Measurements from ENCODE around the gene SSTR4.

SSTR4 gene

DNA sequence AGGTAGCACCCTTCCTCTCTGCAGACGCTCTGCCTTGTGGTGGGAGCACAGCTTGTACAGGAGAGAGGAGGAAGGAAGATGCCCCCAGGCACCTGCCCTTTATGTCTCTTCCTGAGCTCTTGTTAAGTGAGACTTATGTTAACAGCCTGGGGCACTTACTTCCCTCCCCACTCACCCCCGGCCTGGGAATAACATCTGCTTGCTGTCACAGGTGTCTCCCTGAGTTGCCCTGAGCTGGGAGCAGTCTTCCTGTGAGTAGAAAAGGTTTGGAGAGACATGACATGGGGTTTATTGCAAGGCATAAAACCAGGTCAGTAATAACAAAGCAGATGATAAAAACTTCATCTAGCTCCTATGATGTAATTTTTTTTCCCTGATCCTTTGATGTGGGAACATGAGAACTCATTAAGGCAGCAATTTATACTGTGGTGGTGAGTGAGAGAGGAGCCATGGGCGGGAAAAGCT, 1.9 kb downstream of the SSTR4 start:
- no peaks in the 10 kb centered on the region for H3K9me3 ChIP-seq (ENCODE audit: control insufficient read depth in 5 of 5, low read length in 5 of 5)
- H3K27me3 ChIP-seq (ENCODE audit: control insufficient read depth in 5 of 5, insufficient read depth in 4 of 5, low read length in 5 of 5), result peaks cover 18 to 41% (median 25%) of the 10 kb centered on the region in 5 donors
- no peak overlapping the region for H3K27ac ChIP-seq (ENCODE audit: low read depth, low read length)
- H3K4me3 ChIP-seq (ENCODE audit: low read depth in 1 of 5, low read length in 5 of 5), result no peak overlapping the region
- H3K9ac ChIP-seq (ENCODE audit: low read length in 5 of 5), result no peak overlapping the region
- H3K36me3 ChIP-seq (ENCODE audit: control insufficient read depth in 5 of 5, insufficient read depth in 5 of 5, low read length in 5 of 5), result no peaks in the 10 kb centered on the region
- H3K4me1 ChIP-seq (ENCODE audit: control insufficient read depth in 5 of 5, insufficient read depth in 5 of 5, low read length in 5 of 5), result peaks cover 0 to 4% (median under 1%) of the 10 kb centered on the region in 5 donors

DNA sequence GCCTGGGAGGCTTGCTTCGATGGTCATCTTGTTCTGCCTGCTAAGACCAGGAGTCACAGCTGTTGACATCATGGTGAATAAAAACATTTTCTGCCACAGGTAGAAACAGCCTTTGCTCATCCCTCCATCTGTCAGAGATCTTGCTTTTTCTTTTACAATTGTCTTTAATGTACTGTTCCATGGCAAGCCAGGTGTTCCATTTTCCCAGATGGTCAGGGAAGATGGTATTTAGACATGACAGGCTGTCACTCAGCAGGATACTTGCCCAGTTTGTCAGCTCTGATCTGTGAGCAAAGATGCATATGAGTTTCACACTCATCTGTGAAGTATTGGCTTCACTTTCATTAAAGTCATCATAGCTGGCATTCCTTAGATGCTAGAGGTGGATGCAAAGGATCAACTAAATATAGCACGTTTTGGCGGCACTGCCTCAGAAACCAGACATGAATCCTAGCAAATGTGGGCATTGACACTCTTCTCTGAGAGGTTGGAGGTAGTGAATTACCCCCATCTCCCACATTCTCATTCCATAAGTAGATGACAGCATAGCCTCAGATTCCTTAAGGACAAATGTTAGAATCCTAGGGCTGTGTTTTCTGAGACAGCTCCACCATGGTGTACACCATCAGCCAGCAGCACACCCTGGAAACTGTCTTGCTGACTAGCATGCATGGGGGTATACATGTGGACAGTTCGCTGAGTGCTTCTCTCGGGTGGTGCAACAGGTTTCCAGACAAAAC, 4.2 kb downstream of the SSTR4 start:
- Histone ChIP-seq H3K4me1 (ENCODE audit: control insufficient read depth in 5 of 5, insufficient read depth in 5 of 5, low read length in 5 of 5) (peaks cover 0 to 6% (median 3%) of the 10 kb centered on the region in 5 donors), H3K27ac (ENCODE audit: low read depth, low read length) (no peak overlapping the region), H3K36me3 (ENCODE audit: control insufficient read depth in 5 of 5, insufficient read depth in 5 of 5, low read length in 5 of 5) (no peaks in the 10 kb centered on the region), H3K4me3 (ENCODE audit: low read depth in 1 of 5, low read length in 5 of 5) (no peak overlapping the region), H3K27me3 (ENCODE audit: control insufficient read depth in 5 of 5, insufficient read depth in 4 of 5, low read length in 5 of 5) (peaks cover 18 to 41% (median 22%) of the 10 kb centered on the region in 5 donors), H3K9me3 (ENCODE audit: control insufficient read depth in 5 of 5, low read length in 5 of 5) (no peaks in the 10 kb centered on the region), H3K9ac (ENCODE audit: low read length in 5 of 5) (no peak overlapping the region)

DNA sequence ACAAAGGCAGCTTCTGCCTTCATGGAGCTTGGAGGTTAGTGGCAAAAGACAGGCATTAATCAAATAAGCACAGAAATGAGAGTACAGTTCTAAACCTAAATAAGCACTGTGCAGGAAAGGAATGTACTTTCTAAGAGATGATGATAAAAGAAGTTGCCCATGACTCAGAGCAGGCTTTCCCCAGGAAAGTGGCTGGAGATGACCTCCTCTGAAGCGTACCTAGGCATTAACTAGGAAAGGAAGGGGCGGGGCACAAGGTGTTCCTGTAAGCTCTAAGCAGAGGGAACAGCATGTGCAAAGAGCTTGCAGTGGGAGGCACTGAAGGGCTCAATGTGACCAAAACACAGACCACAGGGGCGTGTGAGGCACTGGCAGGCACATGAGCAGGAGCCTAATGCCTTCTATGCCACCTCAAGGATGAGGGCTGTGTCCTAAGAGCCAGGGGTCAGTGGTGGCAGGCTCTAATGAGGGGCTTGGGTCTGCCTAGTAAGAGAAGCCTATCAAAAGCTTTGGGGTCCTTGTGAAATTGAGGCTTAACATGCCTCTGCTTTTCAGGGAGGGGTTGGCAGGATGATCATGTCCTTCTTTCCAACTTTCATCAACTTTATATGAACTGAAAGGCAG, 4.9 kb downstream of the SSTR4 start:
- Histone ChIP-seq H3K27me3 (ENCODE audit: control insufficient read depth in 5 of 5, insufficient read depth in 4 of 5, low read length in 5 of 5) (peaks cover 13 to 41% (median 21%) of the 10 kb centered on the region in 5 donors), H3K27ac (ENCODE audit: low read depth, low read length) (no peak overlapping the region), H3K9ac (ENCODE audit: low read length in 5 of 5) (no peak overlapping the region), H3K4me3 (ENCODE audit: low read depth in 1 of 5, low read length in 5 of 5) (no peak overlapping the region), H3K9me3 (ENCODE audit: control insufficient read depth in 5 of 5, low read length in 5 of 5) (no peaks in the 10 kb centered on the region), H3K36me3 (ENCODE audit: control insufficient read depth in 5 of 5, insufficient read depth in 5 of 5, low read length in 5 of 5) (no peaks in the 10 kb centered on the region), H3K4me1 (ENCODE audit: control insufficient read depth in 5 of 5, insufficient read depth in 5 of 5, low read length in 5 of 5) (peaks cover 0 to 6% (median 6%) of the 10 kb centered on the region in 5 donors)

DNA sequence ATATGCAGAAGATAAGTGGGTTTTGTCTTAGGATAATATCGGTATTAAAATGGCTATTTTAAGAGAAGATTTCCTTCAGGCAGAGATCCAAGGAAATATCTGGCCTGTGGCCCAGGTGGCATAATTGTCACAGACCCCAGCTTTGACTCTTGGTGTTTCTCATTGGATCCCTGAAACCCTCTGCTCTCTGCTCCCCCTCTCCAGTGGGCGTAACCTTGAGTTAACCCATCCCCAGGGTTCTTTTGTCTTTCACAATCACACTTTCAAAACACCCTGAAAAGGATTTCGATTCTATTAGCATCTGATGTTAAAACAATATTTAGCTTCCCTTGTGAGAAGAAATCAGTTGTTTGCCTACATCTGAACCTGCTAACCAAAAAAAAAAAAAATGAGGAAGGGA, 7.2 kb downstream of the SSTR4 start:
- no peaks in the 10 kb centered on the region for H3K36me3 ChIP-seq (ENCODE audit: control insufficient read depth in 5 of 5, insufficient read depth in 5 of 5, low read length in 5 of 5)
- peaks cover 0 to 24% (median 9%) of the 10 kb centered on the region in 5 donors for H3K4me1 ChIP-seq (ENCODE audit: control insufficient read depth in 5 of 5, insufficient read depth in 5 of 5, low read length in 5 of 5)
- H3K9ac ChIP-seq (ENCODE audit: low read length in 5 of 5), result no peak overlapping the region
- no peaks in the 10 kb centered on the region for H3K9me3 ChIP-seq (ENCODE audit: control insufficient read depth in 5 of 5, low read length in 5 of 5)
- H3K27me3 ChIP-seq (ENCODE audit: control insufficient read depth in 5 of 5, insufficient read depth in 4 of 5, low read length in 5 of 5), result peaks cover 0 to 22% (median 10%) of the 10 kb centered on the region in 5 donors
- H3K27ac ChIP-seq (ENCODE audit: low read depth, low read length), result no peak overlapping the region
- H3K4me3 ChIP-seq (ENCODE audit: low read depth in 1 of 5, low read length in 5 of 5), result no peak overlapping the region

- no peak overlapping the region for H3K4me3 ChIP-seq (ENCODE audit: low read depth in 1 of 5, low read length in 5 of 5)
- H3K36me3 ChIP-seq (ENCODE audit: control insufficient read depth in 5 of 5, insufficient read depth in 5 of 5, low read length in 5 of 5), result no peaks in the 10 kb centered on the region
- no peak overlapping the region for H3K9ac ChIP-seq (ENCODE audit: low read length in 5 of 5)
- peaks cover 10 to 26% (median 19%) of the 10 kb centered on the region in 5 donors for H3K27me3 ChIP-seq (ENCODE audit: control insufficient read depth in 5 of 5, insufficient read depth in 4 of 5, low read length in 5 of 5)
- H3K27ac ChIP-seq (ENCODE audit: low read depth, low read length), result no peak overlapping the region
- H3K9me3 ChIP-seq (ENCODE audit: control insufficient read depth in 5 of 5, low read length in 5 of 5), result no peaks in the 10 kb centered on the region
- H3K4me1 ChIP-seq (ENCODE audit: control insufficient read depth in 5 of 5, insufficient read depth in 5 of 5, low read length in 5 of 5), result peaks cover 0 to 35% (median 20%) of the 10 kb centered on the region in 5 donors
Observed at GRCh38 chr20:23043376-23043775, 8.3 kb downstream of the SSTR4 start.

DNA sequence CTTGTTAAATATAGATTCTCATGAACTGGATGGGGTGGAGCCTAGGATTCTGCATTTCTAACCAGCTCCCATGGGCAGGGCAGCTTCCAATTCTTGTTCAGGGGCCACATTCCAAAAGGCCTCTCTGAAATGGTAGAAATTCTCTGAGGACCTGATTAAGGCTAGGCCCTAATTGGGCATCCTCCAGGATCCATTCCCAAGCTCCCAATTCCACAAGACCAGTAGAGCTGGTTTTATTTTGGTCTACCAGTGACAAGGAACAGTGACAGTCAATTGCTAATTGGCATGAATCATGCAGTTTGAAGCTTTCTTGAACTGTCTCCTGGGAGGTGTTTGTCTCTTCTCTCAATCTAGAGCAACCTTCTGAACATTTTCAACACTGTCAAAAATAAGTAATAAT, 11.3 kb downstream of the SSTR4 start:
- Histone ChIP-seq H3K27ac (ENCODE audit: low read depth, low read length) (no peak overlapping the region), H3K36me3 (ENCODE audit: control insufficient read depth in 5 of 5, insufficient read depth in 5 of 5, low read length in 5 of 5) (no peaks in the 10 kb centered on the region), H3K4me3 (ENCODE audit: low read depth in 1 of 5, low read length in 5 of 5) (peak overlapping the region; percentile 13 to 76 (median 26)), H3K9me3 (ENCODE audit: control insufficient read depth in 5 of 5, low read length in 5 of 5) (no peaks in the 10 kb centered on the region), H3K4me1 (ENCODE audit: control insufficient read depth in 5 of 5, insufficient read depth in 5 of 5, low read length in 5 of 5) (peaks cover 0 to 64% (median 50%) of the 10 kb centered on the region in 5 donors), H3K9ac (ENCODE audit: low read length in 5 of 5) (no peak overlapping the region), H3K27me3 (ENCODE audit: control insufficient read depth in 5 of 5, insufficient read depth in 4 of 5, low read length in 5 of 5) (peaks cover 14 to 42% (median 21%) of the 10 kb centered on the region in 5 donors)

GRCh38 chr20:23047001-23047737, 12.1 kb downstream of the SSTR4 start:
- peak overlapping the region in 2 of 5 donors; percentile 13 to 78 for H3K9ac ChIP-seq (ENCODE audit: low read length in 5 of 5)
- peaks cover 0 to 59% (median 50%) of the 10 kb centered on the region in 5 donors for H3K4me1 ChIP-seq (ENCODE audit: control insufficient read depth in 5 of 5, insufficient read depth in 5 of 5, low read length in 5 of 5)
- H3K27ac ChIP-seq (ENCODE audit: low read depth, low read length), result no peak overlapping the region

DNA sequence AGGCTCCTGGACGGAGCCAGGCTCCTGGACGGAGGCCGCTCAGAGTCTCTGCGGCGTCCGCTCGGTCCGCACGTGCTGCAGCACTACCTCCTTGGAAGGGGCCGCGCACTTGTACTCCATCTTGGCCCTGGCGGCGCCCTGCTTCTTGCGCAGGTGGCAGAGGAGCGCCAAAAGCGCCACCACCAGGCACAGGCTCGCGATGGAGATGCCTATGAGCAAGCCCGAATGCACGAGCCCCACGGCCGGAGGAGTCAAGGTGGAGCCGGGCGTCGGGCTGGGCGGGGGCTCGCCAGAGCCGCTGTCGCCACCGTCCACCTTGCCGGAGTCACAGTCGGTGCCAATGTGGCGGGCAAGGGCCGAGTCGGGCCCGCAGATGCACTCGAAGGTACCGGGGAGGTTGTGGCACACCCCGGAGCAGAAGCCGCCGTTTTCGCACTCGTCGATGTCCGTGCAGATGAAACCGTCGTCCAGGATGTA, 12.7 kb downstream of the SSTR4 start:
- H3K36me3 ChIP-seq (ENCODE audit: control insufficient read depth in 5 of 5, insufficient read depth in 5 of 5, low read length in 5 of 5), result no peaks in the 10 kb centered on the region
- peaks cover 0 to 58% (median 50%) of the 10 kb centered on the region in 5 donors for H3K4me1 ChIP-seq (ENCODE audit: control insufficient read depth in 5 of 5, insufficient read depth in 5 of 5, low read length in 5 of 5)
- H3K9ac ChIP-seq (ENCODE audit: low read length in 5 of 5), result peak overlapping the region in 2 of 5 donors; percentile 13 to 78
- peaks cover 14 to 38% (median 21%) of the 10 kb centered on the region in 5 donors for H3K27me3 ChIP-seq (ENCODE audit: control insufficient read depth in 5 of 5, insufficient read depth in 4 of 5, low read length in 5 of 5)
- H3K4me3 ChIP-seq (ENCODE audit: low read depth in 1 of 5, low read length in 5 of 5), result peak overlapping the region; percentile 58 to 78 (median 72)
- H3K9me3 ChIP-seq (ENCODE audit: control insufficient read depth in 5 of 5, low read length in 5 of 5), result no peaks in the 10 kb centered on the region
- H3K27ac ChIP-seq (ENCODE audit: low read depth, low read length), result no peak overlapping the region

More at GRCh38 chr20:23047001-23047737, 12.1 kb downstream of the SSTR4 start:
- Histone ChIP-seq H3K36me3 (ENCODE audit: control insufficient read depth in 5 of 5, insufficient read depth in 5 of 5, low read length in 5 of 5) (no peaks in the 10 kb centered on the region), H3K4me3 (ENCODE audit: low read depth in 1 of 5, low read length in 5 of 5) (peak overlapping the region; percentile 58 to 78 (median 72)), H3K9me3 (ENCODE audit: control insufficient read depth in 5 of 5, low read length in 5 of 5) (no peaks in the 10 kb centered on the region), H3K27me3 (ENCODE audit: control insufficient read depth in 5 of 5, insufficient read depth in 4 of 5, low read length in 5 of 5) (peaks cover 14 to 38% (median 21%) of the 10 kb centered on the region in 5 donors)

DNA sequence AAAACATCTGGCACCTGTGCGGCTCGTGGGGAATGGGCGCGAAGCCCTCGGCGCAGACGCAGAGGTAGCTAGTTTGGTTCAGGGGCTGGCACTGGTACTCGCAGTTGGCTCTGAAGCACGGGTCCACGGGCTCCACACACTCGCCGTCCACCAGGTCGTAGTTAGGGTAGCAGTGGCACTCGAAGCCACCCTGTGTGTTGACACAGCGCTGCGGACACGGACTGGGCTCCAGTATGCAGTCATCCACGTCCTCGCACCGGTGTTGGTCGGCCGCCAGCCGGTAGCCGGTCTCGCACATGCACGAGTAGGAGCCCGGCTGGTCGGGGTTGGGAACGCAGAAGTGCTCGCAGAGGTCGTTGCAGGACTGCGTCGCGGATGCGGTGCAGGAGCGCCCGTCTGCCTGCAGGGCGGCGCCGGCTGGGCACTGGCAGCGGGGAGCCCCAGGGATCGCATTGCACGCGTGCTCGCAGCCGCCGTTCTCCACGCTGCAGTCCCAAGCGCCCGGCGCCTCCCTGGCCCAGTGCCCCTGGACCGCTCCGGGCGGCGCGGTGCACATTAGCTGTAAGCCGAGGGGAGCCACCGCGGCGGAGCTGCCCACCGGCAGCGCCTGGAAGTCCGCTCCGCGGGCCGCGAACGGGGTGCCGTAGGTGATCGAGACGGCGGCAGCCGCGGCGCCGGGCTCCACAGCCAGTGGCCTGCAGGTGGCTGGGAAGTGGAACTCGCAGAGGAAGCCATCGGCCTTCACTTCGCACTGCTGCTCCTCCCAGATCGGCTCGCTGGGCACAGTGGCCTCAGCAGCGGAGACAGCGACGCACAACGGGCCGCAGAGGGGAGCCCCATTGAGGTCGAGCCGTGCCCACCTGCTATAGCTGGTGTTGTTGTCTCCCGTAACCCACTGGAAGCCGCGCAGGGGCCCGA, 13.4 kb downstream of the SSTR4 start:
- H3K4me1 ChIP-seq (ENCODE audit: control insufficient read depth in 5 of 5, insufficient read depth in 5 of 5, low read length in 5 of 5), result peaks cover 0 to 58% (median 50%) of the 10 kb centered on the region in 5 donors
- peak overlapping the region in 4 of 5 donors; percentile 68 to 78 (median 74) for H3K4me3 ChIP-seq (ENCODE audit: low read depth in 1 of 5, low read length in 5 of 5)
- peak overlapping the region in 3 of 5 donors; percentile 66 to 78 (median 68) for H3K9ac ChIP-seq (ENCODE audit: low read length in 5 of 5)
- peak overlapping the region; percentile 65 for H3K27ac ChIP-seq (ENCODE audit: low read depth, low read length)
- H3K27me3 ChIP-seq (ENCODE audit: control insufficient read depth in 5 of 5, insufficient read depth in 4 of 5, low read length in 5 of 5), result peaks cover 14 to 38% (median 21%) of the 10 kb centered on the region in 5 donors
- no peaks in the 10 kb centered on the region for H3K9me3 ChIP-seq (ENCODE audit: control insufficient read depth in 5 of 5, low read length in 5 of 5)
- no peaks in the 10 kb centered on the region for H3K36me3 ChIP-seq (ENCODE audit: control insufficient read depth in 5 of 5, insufficient read depth in 5 of 5, low read length in 5 of 5)

All from subcutaneous abdominal adipose tissue (tissue), 5 donors.